Right ventricle myocardium superior (tissue), 1 donor: ENCODE measurements around the gene MCUR1. TPM values are rescaled to one million over a fixed set of nuclear protein-coding genes. Genes with fewer than 3 reads are reported as not detected.
"Not testable (repeated sequence)": the region's sequence is repeated elsewhere in the genome, so short reads cannot be mapped to it uniquely, and the experiment has no call there.

Source experiments
- ATAC-seq: fragments of 200-7000 bp; cut with Tn5 transposase; one replicate; pipeline ENCODE4 v1.9.1; 2020; ENCODE audit warnings: mild to moderate bottlenecking; ENCODE audit not compliant: poor library complexity
- DNase-seq: peaks from one replicate; pipeline ENCODE4 v3.0.0-alpha.2; 2020
- intact Hi-C: fragments of 100-400 bp; cut with DNase I; formaldehyde crosslinking; loops from one replicate; pipeline ENCODE4 v1.11.2; 2022
- total RNA-seq: library from RNA; stranded (reverse); fragmentation: NEBNext Ultra II Directional; extraction: Animal tissue kit (Norgen Biotek cat#: 25700); gene quantifications from one replicate; pipeline ENCODE4 v1.2.1, GENCODE V29; 2021
- donor health status: DM: no; HTN: yes; CAD: no; lungs with severe emphysema.

MCUR1 gene
- total RNA-seq, 1 donor from 2014 or later = 35.7 TPM

- no peak for DNase-seq
- peak; percentile 68 for ATAC-seq
- intact Hi-C loops = no loop called here
These were observed 17.3 kb upstream of the MCUR1 start for GRCh38 chr6:13831615-13832014.

GRCh38 chr6:13830803-13831202 is 16.4 kb upstream of the MCUR1 start:
- DNase-seq = no peak
- no peak for ATAC-seq
- intact Hi-C loops = no loop called here

- ATAC-seq, DNase-seq, intact Hi-C loops: not testable (repeated sequence)
These were observed 15.1 kb upstream of the MCUR1 start for GRCh38 chr6:13829419-13829818.

- intact Hi-C loops, DNase-seq, ATAC-seq: not testable (repeated sequence)
These were observed 14.4 kb upstream of the MCUR1 start for GRCh38 chr6:13828656-13829301.

GRCh38 chr6:13827032-13827431 is 12.7 kb upstream of the MCUR1 start:
- ATAC-seq = no peak
- intact Hi-C loops = no loop called here

GRCh38 chr6:13825871-13826270 is 11.5 kb upstream of the MCUR1 start:
- ATAC-seq (no peak), DNase-seq (no peak)
- intact Hi-C loops = no loop called here

More at GRCh38 chr6:13827032-13827431, 12.7 kb upstream of the MCUR1 start:
- DNase-seq = no peak

GRCh38 chr6:13818341-13818740 is 4.0 kb upstream of the MCUR1 start:
- DNase-seq (no peak), ATAC-seq (no peak)
- intact Hi-C loops = no loop called here

GRCh38 chr6:13814938-13815575 is 700 bp upstream of the MCUR1 start:
- ATAC-seq = no peak
- intact Hi-C loops = no loop called here
- DNase-seq = no peak

GRCh38 chr6:13813621-13814175 is 659 bp downstream of the MCUR1 start:
- DNase-seq = peak; percentile 79
- intact Hi-C loops = no loop called here
- ATAC-seq = peak; percentile 55

GRCh38 chr6:13813026-13813425 is 1.3 kb downstream of the MCUR1 start:
- no peak for DNase-seq
- ATAC-seq = no peak
- intact Hi-C loops = no loop called here

- no peak for ATAC-seq
- no peak for DNase-seq
- intact Hi-C loops = no loop called here
These were observed 2.1 kb downstream of the MCUR1 start for GRCh38 chr6:13812359-13812642.

- intact Hi-C loops = no loop called here
These were observed 2.6 kb downstream of the MCUR1 start for GRCh38 chr6:13811627-13812358.

GRCh38 chr6:13810688-13811446 is 3.5 kb downstream of the MCUR1 start:
- intact Hi-C loops = no loop called here
- no peak for ATAC-seq
- no peak for DNase-seq

More at GRCh38 chr6:13811627-13812358, 2.6 kb downstream of the MCUR1 start:
- ATAC-seq = no peak
- DNase-seq = no peak

- no peak for DNase-seq
These were observed 5.6 kb downstream of the MCUR1 start for GRCh38 chr6:13808801-13809200.

GRCh38 chr6:13807696-13808095 is 6.7 kb downstream of the MCUR1 start:
- ATAC-seq (no peak), DNase-seq (no peak)
- intact Hi-C loops = no loop called here

More at GRCh38 chr6:13808801-13809200, 5.6 kb downstream of the MCUR1 start:
- ATAC-seq = no peak
- intact Hi-C loops = no loop called here

- DNase-seq (no peak), ATAC-seq (no peak)
- intact Hi-C loops = no loop called here
These were observed 10.8 kb downstream of the MCUR1 start for GRCh38 chr6:13803581-13803980.

GRCh38 chr6:13800615-13801014 is 13.7 kb downstream of the MCUR1 start:
- ATAC-seq = no peak
- intact Hi-C loops = no loop called here
- no peak for DNase-seq

- intact Hi-C loops = loop anchor here (10.0 kb wide), 1 partner anchor 268 kb away; no protein-coding TSS in a partner anchor
- no peak for ATAC-seq
- DNase-seq = no peak
These were observed 17.6 kb downstream of the MCUR1 start for GRCh38 chr6:13796781-13797180.
